Activated naive CD4-positive, alpha-beta T cell treated with anti-CD3 and anti-CD28 coated beads, Interleukin-2, amount 50 U/mL, for 16 hours (primary cell): ENCODE measurements around the gene RCOR1.

Experiments
- DNase-seq: peaks from one replicate; pipeline ENCODE4 v3.0.0-alpha.2; 2020

Gene RCOR1

GRCh38 chr14:102686196-102686801, 93.8 kb downstream of the RCOR1 start:
- DNase-seq, result no peak

- no peak for DNase-seq
Measured at GRCh38 chr14:102688290-102688689, 95.8 kb downstream of the RCOR1 start.

DNA sequence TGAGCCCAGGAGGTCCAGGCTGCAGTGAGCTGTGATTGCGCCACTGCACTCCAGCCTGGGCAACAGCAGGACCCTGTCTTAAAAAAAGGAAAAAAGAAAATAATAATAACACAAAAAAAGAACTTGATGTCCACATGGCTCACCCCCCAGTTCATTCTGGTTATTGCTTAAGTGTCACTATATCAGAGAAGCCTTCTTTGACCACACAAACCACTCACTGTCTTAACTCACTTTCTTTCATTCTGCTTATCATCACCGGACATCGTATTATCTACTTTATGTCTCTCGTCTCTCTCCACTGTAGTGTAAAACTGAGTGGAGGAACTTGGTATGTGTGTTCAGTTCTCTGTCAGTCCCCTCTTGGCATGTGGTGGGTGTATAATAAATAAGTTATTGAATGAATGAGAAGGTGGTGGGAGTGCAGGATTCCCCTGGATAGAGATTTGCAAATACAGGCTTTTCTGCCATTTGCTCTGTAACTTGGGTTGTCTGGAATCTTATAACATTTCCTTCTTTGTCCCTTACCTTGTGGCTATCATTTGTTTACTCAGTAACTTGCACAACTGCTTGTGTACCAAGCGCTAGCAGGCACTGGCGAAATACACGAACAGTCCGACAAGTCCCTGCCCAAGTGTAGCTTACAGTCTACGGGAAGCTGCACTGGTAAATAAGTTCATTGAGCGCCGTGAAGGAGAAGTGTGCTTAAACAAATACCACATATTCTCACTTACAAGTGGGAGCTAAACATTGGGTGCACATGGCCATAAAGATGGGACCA, 98.2 kb downstream of the RCOR1 start:
- DNase-seq, result no peak

GRCh38 chr14:102691763-102692162, 99.3 kb downstream of the RCOR1 start:
- DNase-seq, result no peak

DNA sequence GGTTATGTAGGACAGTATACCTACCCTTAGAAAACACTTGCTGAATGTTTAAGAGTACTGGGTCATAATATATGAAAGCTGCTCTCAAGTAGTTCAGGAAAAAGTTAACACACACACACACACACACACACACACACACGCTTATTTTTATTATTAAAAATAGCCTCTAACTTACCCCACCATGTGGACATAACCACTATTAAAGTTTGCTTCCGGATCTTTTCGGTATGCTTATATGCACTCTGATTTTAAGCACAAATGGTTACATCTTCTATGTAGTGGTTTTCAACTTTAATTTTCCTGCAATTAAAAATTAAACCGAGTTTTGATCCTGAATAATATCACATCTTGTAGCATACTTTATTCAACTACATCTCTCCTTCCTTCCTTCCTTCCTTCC, 99.9 kb downstream of the RCOR1 start:
- DNase-seq, result no peak

DNA sequence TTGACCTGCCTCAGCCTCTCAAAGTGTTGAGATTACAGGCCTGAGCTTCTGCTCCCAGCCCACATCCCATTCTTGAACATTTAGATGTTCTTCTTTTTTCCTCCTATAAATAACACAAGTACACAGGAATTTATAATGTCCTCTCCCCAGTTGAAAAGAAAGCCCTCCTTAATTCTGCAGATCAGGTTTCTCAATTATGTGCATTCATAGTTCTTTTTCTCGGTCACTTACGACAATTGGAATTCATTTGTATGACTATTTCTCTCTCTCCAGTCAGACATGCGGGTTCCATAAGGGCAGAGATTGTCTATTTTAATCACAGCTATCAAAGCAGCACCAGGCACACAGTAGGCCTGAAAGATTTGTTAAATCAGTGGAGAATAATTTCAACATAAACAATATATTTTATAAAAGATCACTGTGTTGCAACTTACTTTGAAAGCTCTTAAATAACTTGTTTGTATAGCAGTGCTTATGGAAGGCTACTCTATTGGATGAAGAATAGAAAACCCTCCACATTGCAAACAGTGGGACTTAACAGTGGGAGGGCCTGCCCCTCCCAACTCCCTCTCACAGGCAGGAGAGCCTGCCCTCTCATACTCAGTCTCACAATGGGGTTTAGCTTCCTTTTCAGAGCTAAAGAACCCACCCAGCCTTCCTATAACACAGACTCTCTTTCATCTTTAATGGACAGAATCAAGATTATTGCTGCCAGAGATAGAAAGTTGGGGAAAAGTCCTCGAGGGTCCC, 100.7 kb downstream of the RCOR1 start:
- no peak for DNase-seq

GRCh38 chr14:102694530-102695166, 102.2 kb downstream of the RCOR1 start:
- DNase-seq, result peak; percentile 48

DNA sequence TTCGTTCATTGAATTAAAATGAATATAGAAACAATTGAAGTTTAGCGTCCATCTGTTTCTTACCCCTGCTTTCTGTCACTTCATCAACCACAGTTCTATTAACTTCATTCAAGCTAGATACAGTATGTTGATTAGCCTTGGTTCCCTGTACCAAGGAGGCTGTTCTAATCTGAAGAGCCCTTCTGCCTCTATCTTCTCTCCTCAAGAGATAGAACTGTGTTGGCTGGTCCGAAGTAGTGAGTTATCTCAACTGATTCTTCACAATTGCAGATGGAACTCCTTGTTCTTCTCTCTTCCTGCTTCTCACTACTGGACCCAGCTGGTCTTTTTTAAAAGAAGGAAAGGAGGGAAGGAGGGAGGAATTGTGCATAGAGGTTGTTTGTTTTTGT, 102.7 kb downstream of the RCOR1 start:
- DNase-seq, result no peak

DNA sequence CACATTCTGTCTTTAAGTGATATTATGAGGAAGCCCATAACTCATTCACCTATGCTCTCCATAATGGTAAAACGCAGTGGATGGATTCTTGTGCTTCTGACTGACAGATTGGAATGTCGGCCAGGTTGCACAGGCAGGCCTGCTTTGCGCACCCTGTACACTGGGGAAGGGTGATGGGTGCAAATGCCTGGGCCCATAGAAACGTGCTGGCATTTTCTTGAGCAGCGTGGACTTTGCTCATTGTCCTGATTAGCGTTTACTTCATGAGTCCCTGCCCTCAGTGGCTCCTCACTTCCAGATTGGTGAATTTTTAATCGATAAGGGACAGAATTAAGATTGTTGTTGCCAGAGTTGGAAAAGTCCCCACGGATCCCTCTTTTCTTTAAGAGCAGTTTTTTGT, 103.9 kb downstream of the RCOR1 start:
- no peak for DNase-seq

- DNase-seq, result no peak
Measured at GRCh38 chr14:102696856-102697495, 104.5 kb downstream of the RCOR1 start.

GRCh38 chr14:102697501-102697900, 105.1 kb downstream of the RCOR1 start:
- no peak for DNase-seq

GRCh38 chr14:102699416-102700110, 107.1 kb downstream of the RCOR1 start:
- DNase-seq, result no peak

- DNase-seq, result no peak
Measured at GRCh38 chr14:102708494-102708893, 116.0 kb downstream of the RCOR1 start.

- no peak for DNase-seq
Measured at GRCh38 chr14:102711207-102711606, 118.8 kb downstream of the RCOR1 start.

DNA sequence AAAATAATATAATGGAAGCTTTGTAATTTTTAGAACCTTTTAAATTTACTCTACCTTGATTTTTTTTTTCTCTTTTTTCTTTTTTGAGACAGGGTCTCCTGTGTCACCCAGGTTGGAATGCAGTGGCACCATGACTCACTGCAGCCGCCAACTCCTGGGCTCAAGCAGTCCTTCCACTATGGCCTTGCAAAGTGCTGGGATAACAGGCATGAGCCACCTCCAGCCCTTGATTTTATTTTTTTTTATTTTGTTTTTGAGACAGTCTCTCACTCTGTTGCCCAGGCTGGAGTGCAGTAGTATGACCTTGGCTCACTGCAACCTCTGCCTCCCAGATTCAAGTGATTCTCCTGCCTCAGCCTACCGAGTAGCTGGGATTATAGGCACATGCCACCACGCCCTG, 119.5 kb downstream of the RCOR1 start:
- no peak for DNase-seq

GRCh38 chr14:102717276-102717675, 124.8 kb downstream of the RCOR1 start:
- DNase-seq, result no peak

DNA sequence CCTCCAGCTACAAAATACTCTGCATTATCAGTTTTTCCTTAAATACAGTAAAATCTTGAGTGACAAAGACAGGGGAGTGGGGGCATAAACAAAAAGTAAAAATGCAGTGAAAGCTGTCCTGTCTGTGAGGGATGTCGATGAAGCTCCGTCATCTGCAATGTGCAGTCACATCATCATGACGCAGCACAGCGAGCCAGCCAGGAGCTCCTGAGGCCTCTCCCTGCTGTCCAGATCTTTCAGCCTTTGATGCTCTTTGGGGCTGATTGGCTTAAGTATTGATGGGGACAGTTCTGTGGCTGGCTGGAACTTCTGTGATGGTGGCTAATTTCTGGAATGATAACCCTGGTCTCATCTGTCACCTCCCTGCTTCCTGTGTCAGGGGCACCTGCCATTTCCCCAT, 130.2 kb downstream of the RCOR1 start:
- DNase-seq, result no peak

DNA sequence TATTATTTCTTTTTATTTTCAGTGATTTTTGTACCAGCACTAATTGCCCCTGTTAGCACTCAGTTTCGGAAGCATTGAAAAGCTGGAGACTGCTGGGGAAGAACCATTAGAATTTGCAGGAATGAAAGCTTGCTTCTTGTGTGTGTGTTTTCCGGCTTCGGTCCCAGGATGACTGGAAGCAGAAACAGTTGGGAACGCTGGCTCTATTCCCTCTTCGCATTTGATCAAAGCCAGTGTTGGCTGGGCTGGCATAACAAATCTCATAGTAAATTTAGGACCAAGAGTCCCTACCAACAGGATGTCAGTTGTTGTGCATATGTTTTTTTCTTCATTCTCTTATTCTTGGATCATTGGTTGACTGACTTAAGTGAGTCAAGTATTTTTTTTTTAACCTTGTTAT, 131.2 kb downstream of the RCOR1 start:
- DNase-seq, result no peak

- DNase-seq, result no peak
Measured at GRCh38 chr14:102726191-102726949, 133.9 kb downstream of the RCOR1 start.

DNA sequence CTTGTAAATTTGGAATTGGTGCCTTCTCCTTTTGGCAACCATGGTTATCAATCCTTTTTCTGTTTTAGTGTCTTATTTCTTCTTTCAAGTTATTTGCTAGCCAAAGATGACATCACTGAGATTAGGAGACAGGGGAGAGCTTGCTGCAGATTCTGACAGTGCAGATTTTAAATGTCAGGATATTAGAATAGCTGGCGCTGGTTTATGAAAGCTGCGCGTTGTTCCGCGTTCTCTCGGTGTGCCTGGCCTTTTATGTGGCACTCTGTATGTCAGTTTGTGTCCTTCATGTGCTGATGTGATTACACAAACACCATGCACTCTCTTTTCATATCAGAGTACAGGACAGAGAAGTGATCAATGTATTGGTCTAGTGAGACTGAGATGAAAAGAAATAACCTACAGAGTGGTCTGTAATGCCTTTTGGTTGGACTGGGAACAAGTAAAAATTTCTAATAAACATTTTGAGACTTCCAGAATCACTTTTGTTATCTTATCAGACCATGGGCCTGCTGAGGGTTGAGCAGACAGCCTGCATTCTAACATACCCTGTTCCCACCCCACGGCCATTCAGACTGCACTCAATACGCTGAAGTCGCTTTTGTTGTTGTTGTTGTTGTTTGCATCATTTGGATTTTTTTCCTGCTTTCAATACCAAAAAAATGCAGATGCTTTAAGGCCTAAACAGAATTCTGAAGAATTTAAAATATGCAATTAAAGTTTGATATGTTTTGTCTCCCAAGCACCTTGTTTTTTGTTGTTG, 135.1 kb downstream of the RCOR1 start:
- no peak for DNase-seq

DNA sequence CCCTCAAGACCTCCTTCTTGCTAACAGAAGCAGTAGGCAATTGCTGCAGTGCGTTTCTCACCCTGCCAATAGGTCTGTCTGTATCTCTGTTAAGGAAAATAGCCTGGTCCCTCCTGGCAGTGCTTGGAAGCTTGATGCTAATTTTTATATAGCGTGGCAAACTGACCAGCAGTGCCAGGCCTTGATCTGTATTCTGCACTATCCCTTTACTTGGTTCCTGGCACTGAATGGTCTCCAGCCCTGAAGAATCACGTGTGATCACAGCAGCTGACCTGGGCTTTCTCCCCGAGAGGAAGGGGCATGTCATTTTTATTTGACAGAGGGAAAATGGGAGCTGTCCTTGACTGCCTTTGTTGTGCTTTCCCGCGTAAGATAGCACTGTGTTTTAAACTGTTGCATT, 136.1 kb downstream of the RCOR1 start:
- DNase-seq, result no peak
